ENCODE data around the gene SPINK13. TPM values are rescaled to one million over a fixed set of nuclear protein-coding genes. Genes with fewer than 3 reads are reported as not detected.
"Not testable (repeated sequence)": the region's sequence is repeated elsewhere in the genome, so short reads cannot be mapped to it uniquely, and the experiment has no call there.

The SPINK13 gene
- polyA plus RNA-seq (ENCODE audit: insufficient read length), result 0.33 TPM

- DNase-seq (ENCODE audit: low read depth), result no peak
These were observed at the start of gene SPINK13 for GRCh38 chr5:148268566-148268965. TSS of gene SPINK13 (plus strand) at chr5:148268794. CDS start at chr5:148270073, 1,279 bp downstream.

GRCh38 chr5:148221508-148221907 lies 47.1 kb upstream of the SPINK13 start:
- DNase-seq (ENCODE audit: low read depth), result no peak

GRCh38 chr5:148224117-148224742 lies 44.4 kb upstream of the SPINK13 start:
- DNase-seq (ENCODE audit: low read depth), result no peak

GRCh38 chr5:148228392-148228984 lies 40.1 kb upstream of the SPINK13 start:
- no peak for DNase-seq (ENCODE audit: low read depth)

- DNase-seq (ENCODE audit: low read depth), result no peak
These were observed 38.8 kb upstream of the SPINK13 start for GRCh38 chr5:148229840-148230239.

GRCh38 chr5:148230240-148230639 lies 38.4 kb upstream of the SPINK13 start:
- DNase-seq (ENCODE audit: low read depth), result no peak

GRCh38 chr5:148237785-148238417 lies 30.7 kb upstream of the SPINK13 start:
- DNase-seq (ENCODE audit: low read depth), result no peak

GRCh38 chr5:148238418-148238794 lies 30.2 kb upstream of the SPINK13 start, which contains the start of gene MARCOL:
TSS of gene MARCOL (plus strand) at chr5:148238525. CDS start at chr5:148238598, 73 bp downstream.
- DNase-seq (ENCODE audit: low read depth), result no peak

- DNase-seq (ENCODE audit: low read depth), result no peak
These were observed 19.7 kb upstream of the SPINK13 start for GRCh38 chr5:148248894-148249293.

GRCh38 chr5:148255456-148255855 lies 13.1 kb upstream of the SPINK13 start:
- DNase-seq (ENCODE audit: low read depth), result no peak

GRCh38 chr5:148259288-148259687 lies 9.3 kb upstream of the SPINK13 start:
- no peak for DNase-seq (ENCODE audit: low read depth)

GRCh38 chr5:148261221-148261620 lies 7.4 kb upstream of the SPINK13 start:
- DNase-seq (ENCODE audit: low read depth), result no peak

GRCh38 chr5:148267962-148268361 lies 632 bp upstream of the SPINK13 start:
- no peak for DNase-seq (ENCODE audit: low read depth)

- DNase-seq (ENCODE audit: low read depth), result not testable (repeated sequence)
These were observed 6.5 kb downstream of the SPINK13 start for GRCh38 chr5:148275129-148275528.

GRCh38 chr5:148280893-148281292 lies 12.3 kb downstream of the SPINK13 start:
- DNase-seq (ENCODE audit: low read depth), result not testable (repeated sequence)

GRCh38 chr5:148281336-148281735 lies 12.7 kb downstream of the SPINK13 start:
- DNase-seq (ENCODE audit: low read depth), result not testable (repeated sequence)

GRCh38 chr5:148290271-148291195 lies 21.9 kb downstream of the SPINK13 start:
- DNase-seq (ENCODE audit: low read depth), result no peak

- DNase-seq (ENCODE audit: low read depth), result no peak
These were observed 29.1 kb downstream of the SPINK13 start for GRCh38 chr5:148297731-148298130.

- DNase-seq (ENCODE audit: low read depth), result no peak
These were observed 37.9 kb downstream of the SPINK13 start for GRCh38 chr5:148306446-148306845.

- no peak for DNase-seq (ENCODE audit: low read depth)
These were observed 40.4 kb downstream of the SPINK13 start for GRCh38 chr5:148309019-148309418.

GRCh38 chr5:148309746-148310145 lies 41.2 kb downstream of the SPINK13 start:
- DNase-seq (ENCODE audit: low read depth), result no peak

- DNase-seq (ENCODE audit: low read depth), result no peak
These were observed 42.9 kb downstream of the SPINK13 start for GRCh38 chr5:148311484-148311883.

Measured in forelimb muscle (tissue), 1 donor.